GM21619 (cell line): ENCODE data around the gene PIK3AP1.
"Not testable (repeated sequence)": the region's sequence is repeated elsewhere in the genome, so short reads cannot be mapped to it uniquely, and the experiment has no call there.

Source experiments
- ATAC-seq: cut with Tn5 transposase; IDR thresholded peaks from one replicate; pipeline ENCODE4 v1.9.1; 2021; ENCODE audit not compliant: unreplicated experiment

PIK3AP1 gene

DNA sequence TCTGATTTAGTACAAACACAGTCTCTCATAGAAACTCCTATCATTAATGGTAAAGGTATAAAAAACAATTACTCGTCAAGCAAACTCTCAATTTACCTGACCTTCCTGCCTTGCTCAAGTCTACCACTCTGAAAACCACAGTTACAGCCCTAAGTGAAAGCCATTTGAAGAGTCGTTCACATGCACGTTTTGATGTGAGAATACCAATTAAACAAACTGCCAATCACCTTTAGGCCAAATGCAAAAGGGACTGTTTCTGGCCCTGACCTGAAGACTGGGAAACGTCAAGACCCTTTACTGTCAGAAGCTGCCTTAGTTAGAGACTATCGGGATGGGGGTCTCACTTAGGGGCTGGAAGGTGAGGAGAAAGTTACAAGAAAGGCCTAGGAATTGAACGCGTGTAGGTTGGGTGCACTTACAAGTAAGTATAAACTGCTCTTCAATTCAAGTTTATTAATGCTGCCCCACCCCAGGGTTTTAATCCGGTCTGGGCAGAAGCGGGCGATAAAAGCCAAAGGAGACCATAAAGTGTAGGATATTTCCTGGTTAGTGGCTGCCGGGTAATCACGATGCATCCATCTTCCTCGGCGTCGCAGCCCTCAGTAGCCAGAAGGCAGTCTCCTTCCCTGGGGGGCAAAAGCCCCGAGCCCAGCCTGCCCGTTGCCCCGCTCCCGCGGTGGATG is 134.4 kb downstream of the PIK3AP1 start:
- peak; percentile 9 for ATAC-seq

DNA sequence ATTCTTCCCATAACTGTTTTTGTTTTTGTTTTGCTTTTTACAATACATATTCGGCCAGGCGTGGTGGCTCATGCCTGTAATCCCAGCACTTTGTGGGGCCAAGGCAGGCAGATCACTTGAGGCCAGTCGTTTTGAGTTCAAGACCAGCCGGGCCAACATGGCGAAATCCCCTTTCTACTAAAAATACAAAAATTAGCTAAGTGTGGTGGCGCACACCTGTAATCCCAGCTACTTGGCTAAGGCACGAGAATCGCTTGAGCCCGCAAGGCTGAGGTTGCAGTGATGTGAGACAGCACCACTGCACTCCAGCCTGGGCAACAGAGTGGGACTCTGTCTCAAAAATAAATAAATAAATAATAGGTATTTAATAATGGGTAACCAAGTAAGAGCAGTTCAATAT is 135.8 kb downstream of the PIK3AP1 start:
- ATAC-seq = no peak

DNA sequence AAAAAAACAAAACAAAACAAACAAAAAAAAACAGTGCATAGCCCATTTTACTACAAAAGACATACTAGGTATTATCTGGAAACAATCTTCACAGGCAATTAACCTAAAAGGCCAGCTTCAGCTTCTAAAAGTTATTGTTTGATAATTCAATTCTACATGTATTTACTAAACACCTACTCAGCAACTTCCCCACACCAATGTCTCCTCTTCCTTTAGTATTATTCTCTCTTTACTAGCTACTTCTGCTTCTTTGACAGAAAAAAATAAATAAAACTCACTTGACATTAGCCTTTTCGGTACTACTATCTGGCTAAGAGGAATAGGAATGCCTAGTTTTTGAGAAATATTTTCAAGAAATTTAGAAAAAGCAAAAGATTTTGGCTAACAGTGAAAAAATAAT is 136.3 kb downstream of the PIK3AP1 start:
- ATAC-seq = no peak

DNA sequence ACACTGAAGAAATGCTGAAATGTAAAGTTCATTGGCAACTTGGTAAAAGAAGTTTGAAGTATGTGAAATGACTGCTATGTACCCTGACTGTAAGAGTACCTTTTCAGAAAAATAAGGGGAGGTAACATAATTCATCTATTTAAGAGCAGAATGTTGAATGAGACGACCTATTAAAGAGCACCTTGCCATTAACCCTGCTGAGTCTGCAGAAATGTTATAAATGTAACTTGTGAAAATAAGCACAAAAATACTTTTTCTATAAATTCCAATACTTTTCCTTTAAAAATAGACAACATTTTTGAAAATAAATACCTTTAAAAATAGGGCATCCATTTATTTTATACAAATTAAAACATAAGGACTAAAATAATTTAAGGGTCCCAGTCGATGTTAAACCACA is 141.2 kb downstream of the PIK3AP1 start:
- ATAC-seq = no peak

DNA sequence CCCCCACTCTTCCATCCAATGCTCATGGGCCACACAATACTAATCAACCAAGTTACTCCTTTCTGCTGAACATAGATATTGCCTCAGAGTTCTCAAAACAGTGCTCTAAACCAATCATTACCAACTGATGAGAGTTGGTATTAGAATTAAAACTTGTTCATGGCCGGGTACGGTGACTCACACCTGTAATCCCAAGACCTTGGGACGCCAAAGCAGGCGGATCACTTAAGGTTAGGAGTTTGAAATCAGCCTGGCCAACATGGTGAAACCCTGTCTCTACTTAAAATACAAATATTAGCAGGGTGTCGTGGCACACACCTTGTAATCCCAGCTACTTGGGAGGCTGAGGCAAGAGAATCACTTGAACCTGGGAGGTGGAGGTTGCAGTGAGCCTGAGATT is 141.7 kb downstream of the PIK3AP1 start:
- no peak for ATAC-seq

DNA sequence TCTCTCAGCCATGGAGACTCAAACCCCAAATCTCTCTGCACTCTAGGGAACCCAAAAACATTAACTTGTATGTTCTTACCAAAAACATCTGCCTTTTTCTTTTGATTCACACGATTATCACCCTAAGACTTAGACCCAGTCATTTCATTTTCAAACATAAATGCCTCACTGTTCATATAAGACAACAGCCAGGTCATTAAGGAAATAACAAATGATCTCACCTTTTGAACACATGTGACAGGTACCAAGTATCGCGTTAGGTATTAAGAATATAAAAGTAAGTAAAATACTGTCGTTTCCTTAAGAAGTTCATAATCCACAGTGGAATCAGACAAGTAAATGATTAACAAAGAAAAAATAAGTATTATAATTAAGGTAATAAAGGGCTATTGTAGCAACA is 142.3 kb downstream of the PIK3AP1 start:
- ATAC-seq = no peak

DNA sequence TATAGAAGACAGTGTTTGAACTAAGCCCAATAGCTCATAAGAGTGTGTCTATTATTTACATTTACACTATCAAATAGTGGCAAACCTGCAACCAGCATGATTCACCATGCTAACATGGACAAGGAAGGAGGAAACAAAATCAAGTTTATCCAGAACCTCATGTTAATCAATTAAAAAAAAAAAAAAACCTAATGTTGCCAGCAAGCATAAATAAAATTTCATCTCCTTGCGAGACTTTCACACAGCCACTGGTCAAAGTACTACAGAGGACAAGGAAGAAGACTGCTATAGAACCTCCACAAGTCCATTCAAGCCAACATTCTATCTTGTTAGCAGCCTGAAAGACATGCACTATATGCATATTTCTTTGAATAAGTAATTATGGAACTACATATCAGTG is 143.2 kb downstream of the PIK3AP1 start:
- ATAC-seq = no peak

DNA sequence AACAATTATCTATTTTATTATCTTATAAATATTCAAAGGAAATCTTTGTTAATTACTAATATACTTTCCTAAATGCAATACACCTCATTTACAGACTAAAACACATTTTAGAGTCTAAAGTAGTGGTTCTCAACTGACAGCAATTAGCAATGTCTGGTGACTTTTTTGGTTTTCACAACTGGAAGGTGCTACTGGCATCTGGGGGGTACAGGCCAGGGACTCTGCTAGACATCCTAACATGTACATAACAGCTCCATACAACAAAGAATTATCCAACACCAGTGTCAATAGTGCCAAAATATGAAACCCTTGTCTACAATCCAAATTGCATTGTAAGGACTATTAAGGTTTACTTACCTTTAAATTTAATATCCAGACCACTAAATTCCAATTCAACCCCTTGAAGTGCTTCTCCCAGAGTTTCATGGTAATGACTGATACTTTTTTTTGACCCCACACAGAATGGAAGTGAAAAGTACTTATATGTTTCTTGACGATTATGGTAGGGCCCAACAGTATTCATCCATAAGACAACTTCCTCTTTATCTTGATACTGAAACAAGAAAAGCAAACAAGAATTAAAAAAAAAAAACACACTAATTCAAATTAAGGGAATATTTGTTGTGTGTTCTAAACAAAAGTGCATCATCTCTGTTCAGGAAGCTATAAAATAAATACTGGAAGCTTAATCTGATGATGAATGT is 143.9 kb downstream of the PIK3AP1 start:
- no peak for ATAC-seq

DNA sequence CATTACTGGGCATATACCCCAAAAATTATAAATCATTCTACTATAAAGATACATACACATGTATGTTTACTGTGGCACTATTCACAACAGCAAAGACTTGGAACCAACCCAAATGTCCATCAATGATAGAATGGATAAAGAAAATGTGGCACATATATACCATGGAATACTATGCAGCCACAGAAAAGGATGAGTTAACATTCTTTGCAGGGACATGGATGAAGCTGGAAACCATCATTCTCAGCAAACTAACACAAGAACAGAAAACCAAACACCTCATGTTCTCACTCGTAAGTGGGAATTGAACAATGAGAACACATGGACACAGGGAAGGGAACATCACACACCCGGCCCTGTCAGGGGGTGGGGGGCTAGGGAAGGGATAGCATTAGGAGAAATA is 145.8 kb downstream of the PIK3AP1 start:
- ATAC-seq = not testable (repeated sequence)

DNA sequence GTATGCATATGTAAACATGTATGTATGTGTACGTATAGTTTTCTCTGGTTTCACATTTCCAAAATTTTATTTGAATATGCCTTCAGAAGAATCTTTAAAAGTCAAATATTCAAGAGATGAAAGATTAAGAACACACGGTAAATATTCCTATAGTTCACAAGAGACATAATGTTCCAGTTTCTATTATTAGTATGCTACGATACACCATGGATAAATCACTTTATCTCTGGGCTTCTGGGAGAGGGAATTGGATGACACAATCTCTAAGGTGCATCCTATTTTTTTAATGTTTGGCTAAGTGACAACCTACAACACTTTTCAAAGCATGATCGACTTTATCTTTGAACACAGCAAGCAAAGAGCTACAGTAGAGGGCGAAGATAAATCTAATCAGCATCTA is 147.3 kb downstream of the PIK3AP1 start:
- ATAC-seq = no peak

DNA sequence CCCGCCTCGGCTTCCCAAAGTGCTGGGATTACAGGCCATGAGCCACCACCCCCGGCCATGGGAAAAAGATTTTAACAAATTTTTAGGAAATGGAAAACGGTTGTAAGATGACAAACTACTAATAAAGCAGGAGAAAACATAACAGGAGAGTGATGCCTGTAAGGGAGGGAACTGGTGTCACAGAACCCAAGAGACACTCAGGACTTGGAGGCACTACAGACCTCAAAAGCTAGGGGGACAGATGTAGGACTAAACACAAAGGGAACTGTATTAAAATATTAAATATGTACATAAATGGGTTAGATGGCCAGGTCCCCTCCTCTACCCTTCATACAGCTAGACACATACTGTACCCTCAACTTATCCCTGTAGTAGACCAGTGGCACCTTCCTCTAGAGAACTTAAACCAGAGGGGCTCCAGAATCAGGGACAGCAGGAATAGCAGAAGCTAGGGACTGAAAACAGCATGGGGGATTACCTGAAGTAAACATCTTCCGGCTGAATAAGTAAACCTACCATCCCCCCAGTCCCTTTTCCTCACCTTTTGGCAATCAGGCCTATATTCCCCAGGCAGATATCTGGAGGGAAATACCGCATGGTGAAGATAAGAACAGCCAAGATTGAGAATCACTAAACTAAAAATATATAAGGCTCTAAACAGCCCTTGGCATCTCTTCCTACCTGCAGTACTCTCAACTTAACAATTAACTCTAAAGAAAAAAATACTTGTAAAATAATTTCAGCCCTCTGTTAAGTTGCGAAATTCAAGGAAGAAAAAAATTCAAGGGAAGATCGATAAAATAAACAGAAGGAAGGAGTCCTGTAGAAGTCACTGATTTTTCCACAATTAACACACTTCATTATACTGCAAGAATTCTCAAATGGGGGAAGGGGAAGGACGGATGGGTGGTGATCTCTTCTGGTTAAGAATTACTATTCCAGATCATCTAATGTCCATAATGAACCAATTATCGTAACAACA is 149.0 kb downstream of the PIK3AP1 start:
- ATAC-seq = no peak

DNA sequence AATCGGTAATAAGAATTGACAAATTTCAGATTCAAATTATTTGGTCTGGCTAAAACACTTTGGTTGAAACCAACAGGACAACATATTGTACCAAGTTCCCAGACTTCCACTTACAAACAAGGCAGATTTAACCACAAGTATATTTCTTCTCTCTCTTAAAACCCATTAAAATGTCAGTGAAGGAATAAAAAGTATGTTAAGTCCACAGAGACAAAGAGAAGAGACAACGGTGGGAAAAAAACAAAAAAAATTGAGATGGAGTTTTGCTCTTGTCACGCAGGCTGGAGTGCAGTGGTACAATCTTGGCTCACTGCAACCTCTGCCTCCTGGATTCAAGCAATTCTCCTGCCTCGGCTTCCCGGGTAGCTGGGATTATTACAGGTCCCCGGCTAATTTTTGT is 149.8 kb downstream of the PIK3AP1 start:
- no peak for ATAC-seq

DNA sequence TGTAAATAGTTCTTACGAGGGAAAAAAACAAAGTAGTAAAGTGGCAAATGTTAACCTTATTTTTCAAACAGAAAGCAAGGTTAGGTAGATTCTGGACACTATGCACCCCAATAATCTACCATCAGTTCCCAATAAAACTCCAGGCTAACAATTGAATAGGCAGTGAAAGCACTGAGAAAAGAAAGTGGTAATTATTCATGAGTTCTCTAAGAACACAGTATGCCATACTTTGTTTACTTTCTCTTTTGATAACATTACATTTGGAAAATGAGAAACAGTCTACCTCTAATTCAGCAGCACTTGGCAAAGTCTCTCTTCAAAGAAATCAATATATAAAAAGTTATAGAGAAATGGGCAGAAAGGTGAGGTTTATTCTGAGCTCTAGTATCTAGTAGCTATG is 151.9 kb downstream of the PIK3AP1 start:
- no peak for ATAC-seq

DNA sequence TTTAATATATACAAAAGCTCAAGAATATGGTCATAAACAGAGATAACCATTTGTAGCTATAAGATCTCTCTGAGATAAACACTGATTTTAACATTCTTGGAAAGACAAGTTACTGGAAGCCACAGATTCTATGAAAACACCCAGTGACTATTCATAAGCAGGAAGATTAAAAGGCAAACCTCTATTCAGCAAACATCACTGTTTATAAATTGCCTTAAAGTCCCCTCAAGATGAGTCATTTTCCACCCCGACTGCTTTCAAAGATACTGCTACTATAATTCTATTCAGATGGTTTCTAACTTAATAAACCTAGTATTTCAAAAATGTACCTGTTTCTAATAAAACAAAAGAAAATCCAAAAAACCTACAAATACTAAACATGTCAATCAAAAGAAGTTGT is 154.5 kb downstream of the PIK3AP1 start:
- no peak for ATAC-seq

DNA sequence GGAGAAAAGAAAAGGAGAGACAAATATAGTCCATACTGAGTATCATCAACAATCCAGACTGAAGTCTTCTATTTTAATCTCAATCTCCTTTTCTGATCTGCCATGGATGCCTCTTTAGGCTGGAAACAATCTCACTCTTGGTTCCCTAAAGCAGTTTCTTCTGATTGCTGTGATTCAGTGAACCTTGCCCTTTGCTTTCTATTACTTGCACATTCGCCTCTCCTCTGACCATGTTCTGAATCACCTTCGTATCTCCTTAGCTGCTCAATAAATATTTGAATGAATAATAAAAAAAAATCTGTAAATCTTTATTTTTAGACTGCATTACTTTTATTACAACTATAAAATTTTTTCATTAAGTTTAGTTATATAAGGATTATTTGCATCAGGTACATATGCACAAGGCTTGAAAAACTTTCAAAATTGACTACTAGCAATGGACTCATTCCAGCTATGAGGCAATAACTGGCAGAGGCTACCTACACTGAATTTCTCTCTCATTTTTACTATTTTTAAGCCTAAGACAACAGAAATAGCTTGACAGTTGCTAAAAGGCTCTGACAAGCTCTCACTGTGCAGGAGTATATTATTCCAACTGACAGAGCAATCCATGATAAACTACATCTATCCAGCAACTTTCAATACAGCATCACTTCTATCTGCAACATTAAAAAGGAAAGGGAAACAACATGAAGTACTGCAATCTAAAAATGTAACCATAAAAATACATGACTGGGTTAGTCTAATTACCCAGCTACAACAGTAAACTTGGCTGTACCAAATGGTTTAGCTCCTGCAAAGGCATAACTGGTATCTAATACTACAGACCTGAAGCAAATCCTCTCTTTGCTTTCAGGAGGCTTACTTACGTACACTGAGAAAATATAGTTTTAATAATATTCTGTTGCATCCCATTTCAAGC is 159.1 kb downstream of the PIK3AP1 start:
- ATAC-seq = no peak

DNA sequence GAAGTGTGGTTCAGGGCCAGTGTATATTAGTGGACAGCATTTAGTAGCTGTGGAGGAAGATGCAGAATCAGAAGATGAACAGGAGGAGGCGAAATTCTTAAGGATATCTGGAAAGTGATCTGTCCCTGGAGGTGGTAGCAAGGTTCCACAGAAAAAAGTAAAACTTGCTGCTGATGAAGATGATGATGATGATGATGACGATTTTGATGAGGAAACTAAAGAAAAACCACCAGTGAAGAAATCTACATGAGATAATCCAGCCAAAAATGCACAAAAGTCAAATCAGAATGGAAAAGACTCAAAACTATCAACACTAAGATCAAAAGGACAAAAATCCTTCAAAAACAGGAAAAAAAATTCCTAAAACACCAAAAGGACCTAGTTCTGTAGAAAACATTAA is 159.8 kb downstream of the PIK3AP1 start:
- ATAC-seq = no peak

DNA sequence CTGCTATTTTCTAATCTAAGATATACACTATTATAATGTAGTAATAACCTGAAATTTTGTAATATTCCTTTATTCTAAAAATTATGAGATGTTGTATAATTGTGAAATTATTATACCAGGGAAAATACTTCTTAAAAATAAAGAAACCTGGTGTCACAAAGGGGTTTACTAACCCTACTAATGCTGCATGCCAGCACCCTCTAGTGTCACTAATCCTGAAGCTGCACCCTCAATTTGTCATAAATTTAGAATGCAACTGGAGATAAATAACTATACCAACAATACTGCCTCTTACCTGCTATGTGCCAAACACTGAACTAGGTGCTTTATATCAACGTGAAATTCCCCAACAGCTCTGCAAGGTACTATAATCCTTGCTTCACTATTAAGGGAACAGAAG is 164.3 kb downstream of the PIK3AP1 start:
- no peak for ATAC-seq

DNA sequence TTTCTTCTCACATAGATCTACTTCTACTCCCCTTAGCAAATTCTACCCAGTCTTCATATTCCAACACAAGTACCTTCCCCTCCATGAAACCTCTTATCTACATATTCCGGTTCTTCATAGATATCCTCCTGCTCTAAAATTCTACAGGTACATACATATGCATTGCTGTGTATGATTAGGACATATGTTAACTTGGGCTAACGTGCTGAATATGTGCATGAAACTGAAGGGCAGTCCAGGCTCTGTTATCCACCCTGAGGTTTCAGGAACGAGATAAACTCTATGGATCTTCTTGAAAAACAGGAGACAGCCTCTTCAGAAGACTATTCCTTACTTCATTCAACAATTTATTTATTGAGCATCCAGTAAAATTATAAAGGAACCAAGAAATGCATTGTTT is 165.0 kb downstream of the PIK3AP1 start:
- no peak for ATAC-seq

DNA sequence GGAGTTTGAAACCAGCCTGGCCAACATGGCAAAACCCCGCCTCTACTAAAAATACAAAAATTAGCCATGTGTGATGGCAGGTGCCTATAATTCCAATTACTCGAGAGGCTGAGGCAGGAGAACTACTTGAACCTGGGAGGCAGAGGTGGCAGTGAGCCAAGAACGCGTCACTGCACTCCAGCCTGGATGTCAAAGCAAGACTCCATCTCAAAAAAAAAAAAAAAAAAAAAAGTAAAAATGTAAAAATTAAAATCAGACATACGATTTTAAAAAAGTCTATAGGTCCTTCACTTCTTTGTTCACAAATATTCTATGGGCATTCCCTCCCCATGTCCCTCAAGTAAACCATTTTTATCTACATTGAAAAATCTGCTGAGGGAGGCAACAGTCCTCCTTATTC is 171.7 kb downstream of the PIK3AP1 start:
- ATAC-seq = no peak

DNA sequence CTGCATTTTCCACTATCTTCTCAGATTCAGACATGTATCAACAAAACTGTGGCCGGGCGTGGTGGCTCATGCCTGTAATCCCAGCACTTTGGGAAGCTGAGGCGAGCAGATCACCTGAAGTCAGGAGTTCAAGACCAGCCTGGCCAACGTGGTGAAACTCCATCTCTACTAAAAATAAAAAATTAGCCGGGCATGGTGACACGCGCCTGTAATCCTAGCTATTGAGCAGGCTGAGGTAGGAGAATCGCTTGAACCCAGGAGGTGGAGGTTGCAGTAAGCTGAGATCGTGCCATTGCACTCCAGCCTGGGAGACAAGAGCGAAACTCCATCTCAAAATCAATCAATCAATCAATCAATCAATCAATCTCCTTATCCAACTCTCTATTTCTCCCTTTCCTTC is 174.8 kb downstream of the PIK3AP1 start:
- ATAC-seq = not testable (repeated sequence)
